CD4-positive, alpha-beta T cell treated with Interleukin-4 for 1 hour (primary cell): ENCODE results near the gene SLC5A12.

Source experiments
- DNase-seq, 2 donors: peaks; one replicate each; pipeline ENCODE4 v3.0.0-alpha.2; 2020 to 2022

The SLC5A12 gene

DNA sequence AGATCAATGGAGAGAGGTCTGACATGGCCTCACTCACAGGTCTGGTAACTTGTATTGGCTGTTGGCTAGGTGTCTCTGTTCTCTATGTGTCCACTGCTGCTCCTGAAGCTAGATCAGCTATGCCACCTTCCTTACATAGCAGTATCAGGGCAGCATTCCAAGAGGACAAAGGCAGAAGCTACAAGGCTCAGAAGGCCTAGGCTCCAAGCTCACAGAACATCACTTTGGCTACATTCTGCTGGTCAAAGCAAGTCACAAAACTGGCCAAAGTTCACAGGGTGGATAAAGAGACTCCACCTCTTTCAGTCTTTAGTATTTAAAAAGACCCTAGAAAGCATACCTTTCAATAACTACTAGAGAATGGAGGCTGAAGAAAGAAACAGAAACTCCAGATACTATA lies 4.1 kb downstream of the SLC5A12 start:
- DNase-seq: no peak

DNA sequence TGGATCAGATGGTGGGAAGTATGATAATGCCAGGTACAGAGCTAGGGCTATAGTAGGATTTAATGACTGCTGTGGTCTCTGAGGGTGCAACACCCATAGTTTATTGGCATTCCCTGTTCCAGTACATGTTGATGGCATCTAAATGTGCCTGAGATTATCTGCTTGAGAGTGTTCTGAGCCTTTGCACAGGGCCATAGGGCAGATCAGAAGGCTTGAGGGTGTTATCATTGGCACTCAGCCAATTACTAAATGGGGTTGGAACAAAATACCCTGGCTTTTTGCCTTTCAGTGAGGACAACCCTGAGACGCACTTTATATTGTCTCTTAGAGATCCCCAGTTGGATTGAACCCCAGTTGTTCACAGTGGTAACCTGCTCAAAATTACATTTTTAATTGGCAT lies 6.7 kb downstream of the SLC5A12 start:
- DNase-seq: no peak

DNA sequence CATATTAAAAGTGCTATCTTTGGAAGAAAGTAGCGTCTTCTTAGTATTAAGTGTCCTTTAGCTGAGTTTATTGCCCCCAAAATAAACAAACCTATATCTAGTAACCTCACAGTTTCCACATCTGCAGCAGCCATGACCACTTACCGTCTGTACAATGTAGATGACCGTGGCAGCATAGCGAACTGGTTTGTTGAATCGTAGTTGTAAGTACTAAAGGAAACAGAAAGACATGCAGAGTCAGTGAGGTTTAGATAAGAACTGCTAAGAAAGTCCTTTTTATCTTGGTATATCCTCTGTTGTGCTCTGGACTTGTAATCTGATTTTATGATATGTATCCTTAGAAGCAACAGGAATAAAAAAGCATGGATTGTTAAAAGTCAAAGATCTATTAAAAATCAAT lies 9.4 kb downstream of the SLC5A12 start:
- no peak for DNase-seq

DNA sequence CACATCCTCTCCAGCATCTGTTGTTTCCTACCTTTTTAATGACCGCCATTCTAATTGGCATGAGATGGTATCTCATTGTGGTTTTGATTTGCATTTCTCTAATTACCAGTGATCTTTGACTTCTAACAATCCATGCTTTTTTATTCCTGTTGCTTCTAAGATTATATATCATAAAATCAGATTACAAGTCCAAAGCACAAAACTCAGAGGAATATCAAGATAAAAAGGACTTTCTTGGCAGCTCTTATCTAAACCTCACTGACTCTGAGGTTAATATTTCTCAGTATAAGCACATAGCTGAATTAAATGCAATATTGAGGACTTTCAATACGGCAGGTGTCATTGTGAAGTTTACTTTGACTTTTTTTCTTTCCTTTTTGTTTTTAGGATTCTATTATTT lies 11.4 kb downstream of the SLC5A12 start:
- DNase-seq: no peak

GRCh38 chr11:26708736-26709456 lies 13.0 kb downstream of the SLC5A12 start:
- DNase-seq: no peak

DNA sequence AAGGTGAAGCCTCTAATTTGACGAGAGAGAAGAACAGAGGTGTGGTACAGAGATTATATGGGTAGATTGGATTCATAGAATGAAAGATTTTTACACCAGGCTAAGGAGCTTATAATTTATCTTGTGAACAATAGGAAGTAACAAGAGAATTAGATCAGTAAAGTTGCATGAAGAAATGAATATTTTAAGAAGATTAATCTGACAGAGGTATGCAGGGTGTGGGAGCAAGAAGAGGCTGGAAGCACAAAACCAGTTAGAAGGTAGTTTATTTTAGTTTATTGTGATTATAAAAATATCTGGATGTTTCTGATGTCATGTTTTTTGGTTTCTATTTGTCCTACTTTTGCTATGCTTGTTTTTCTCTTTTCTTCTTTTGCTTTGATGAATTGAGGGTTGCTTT lies 15.7 kb downstream of the SLC5A12 start:
- DNase-seq: no peak

DNA sequence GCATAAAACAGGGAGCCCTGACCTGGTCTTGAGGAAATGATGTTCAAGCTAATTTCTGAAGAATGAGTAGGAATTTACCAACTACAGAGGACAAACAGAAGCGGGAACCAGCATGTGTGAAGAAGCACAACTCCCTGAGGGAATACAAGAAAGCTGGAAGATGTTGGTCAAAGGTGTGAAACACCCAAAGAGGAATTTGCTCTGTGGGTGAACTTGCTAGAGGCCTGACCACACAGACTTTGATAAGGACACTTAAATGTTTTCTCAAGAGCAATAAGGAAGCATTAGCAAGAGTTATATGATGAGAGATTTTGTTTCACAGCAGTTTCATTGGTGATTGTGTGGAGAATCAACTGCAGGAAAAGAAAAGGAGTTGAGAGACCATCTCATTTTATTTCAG lies 17.6 kb downstream of the SLC5A12 start:
- DNase-seq: no peak

GRCh38 chr11:26703411-26704191 lies 18.3 kb downstream of the SLC5A12 start:
- no peak for DNase-seq

GRCh38 chr11:26702406-26702805 lies 19.5 kb downstream of the SLC5A12 start:
- DNase-seq: no peak

- DNase-seq: no peak
Measured at GRCh38 chr11:26700574-26701235, 21.2 kb downstream of the SLC5A12 start.

- DNase-seq: no peak
Measured at GRCh38 chr11:26698224-26698623, 23.6 kb downstream of the SLC5A12 start.

DNA sequence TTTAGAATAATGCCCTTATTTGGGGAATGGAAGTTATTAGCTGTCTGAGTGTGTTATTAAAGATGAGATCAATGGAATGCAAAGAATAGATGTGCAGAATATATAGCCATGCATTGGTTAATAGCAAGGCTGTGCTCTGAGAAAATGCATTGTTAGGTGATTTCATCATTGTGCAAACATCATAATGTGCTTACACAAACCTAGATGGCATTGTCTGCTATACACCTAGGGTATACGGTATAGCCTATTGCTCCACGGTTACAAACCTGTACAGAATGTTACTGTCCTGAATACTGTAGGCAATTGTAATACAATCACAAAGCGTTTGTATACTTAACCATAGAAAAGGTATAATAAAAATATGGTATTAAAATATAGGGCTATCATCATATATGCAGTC lies 25.5 kb downstream of the SLC5A12 start:
- DNase-seq: no peak

DNA sequence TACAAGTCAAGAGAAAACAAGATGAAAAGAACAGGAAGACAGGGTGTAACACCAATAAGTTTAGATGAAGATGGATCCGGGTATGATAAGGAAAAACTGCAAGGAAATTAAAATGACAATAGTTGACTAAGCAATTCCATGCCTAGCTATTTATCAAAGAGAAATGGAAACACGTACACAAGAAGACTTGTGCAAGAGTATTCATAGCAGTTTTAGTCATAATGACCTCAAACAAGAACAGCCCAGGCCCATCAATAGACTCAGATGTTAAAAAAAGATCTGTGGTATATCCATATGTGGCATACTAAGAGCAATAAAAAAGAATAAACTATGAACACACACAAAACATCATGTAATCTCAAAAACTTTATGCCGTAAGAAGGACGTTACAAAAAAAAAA lies 33.2 kb downstream of the SLC5A12 start:
- DNase-seq: no peak

DNA sequence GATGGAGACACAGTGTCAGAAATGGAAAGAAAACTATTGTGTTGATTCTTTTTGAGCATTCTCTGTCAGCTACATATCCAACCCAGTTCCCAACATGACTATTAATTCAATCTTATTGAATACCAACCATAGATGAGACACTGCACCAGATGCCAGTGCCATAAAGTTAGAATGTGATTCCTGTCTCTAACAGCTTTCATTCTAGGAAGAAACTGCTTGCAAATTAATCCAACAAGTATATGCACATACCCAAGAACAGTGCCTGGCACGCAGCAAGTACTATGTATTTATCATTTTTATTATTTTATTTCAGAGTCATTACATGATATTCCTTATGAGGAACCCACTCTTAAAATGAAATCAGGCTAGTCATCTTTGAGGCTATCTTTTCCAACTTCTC lies 34.5 kb downstream of the SLC5A12 start:
- no peak for DNase-seq

GRCh38 chr11:26677566-26677965 lies 44.3 kb downstream of the SLC5A12 start:
- DNase-seq: no peak

DNA sequence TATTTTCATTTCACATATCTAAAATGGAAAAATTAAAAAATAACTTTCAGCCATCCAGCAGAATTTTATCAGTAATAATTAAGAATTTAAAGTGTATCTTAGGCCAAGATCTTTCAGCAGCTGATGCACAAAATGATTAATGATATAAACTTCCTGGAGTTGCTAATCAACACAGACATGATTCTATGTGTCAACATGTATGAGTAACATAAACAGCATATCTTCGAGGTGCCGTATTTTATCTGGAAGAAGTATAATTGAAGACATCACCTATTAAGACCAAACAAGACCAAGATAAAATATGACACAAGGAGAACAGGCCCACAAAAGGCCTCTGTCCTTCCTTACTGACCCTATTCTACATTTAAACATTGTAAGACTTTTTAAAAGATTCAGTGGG lies 45.2 kb downstream of the SLC5A12 start:
- DNase-seq: no peak

GRCh38 chr11:26675233-26675928 lies 46.5 kb downstream of the SLC5A12 start:
- no peak for DNase-seq

DNA sequence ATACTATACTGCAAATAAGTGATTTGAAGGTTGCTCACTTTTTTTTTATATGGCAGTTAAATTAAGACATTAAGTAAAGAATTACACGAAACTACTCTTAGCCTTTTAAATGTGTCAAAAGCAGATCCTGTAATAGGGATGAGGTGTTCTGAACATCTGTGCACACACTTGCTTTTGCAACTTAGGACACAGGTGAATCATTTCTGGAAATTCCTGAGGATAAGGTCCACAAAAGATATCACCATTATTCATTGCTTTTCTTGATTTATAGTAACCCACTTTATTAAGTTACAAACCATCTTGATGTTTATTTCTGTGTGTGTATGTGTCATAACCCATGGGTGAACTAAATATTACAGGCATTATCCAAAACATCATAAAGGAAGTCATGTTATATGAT lies 55.9 kb downstream of the SLC5A12 start:
- DNase-seq: no peak

GRCh38 chr11:26665036-26665435 lies 56.8 kb downstream of the SLC5A12 start:
- no peak for DNase-seq

- no peak for DNase-seq
Measured at GRCh38 chr11:26662916-26663315, 58.9 kb downstream of the SLC5A12 start.

DNA sequence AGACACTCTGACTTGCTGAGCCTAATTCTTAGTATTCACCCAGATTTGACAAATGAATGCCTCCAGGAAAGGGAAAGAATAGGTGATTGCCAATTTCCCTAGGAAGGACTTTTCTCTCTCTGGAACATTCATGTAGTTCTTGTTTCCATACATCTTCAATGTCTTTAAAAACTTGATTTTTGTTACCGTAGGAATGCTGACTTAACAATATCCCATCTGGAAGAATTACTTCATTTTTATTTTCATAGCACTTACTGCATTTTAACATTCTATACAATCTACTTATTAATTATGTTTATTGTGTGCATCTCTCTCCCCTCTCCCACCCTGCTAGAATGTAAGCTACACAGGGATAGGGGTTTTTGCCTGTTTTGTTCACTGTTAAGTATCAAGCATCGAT lies 66.6 kb downstream of the SLC5A12 start:
- no peak for DNase-seq

GRCh38 chr11:26651916-26652315 lies 69.9 kb downstream of the SLC5A12 start:
- no peak for DNase-seq

DNA sequence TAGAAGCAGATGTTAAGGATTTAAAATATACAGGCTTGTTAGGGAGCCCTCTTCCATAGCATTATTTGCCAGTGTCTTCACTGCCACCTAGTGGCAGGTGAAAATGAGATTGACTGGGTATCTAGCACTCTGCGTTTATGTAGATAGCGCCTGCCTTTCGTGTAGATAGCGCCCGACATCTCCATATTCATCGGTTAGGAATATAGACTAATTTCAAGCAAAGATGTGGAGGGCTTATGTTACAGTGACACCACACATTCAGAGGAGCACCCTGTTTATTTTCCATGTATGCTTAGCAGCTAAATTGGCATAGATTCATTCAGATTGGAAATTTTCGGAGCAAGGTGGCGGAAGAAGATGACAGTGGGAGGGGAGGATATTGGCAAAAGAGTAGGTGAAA lies 72.0 kb downstream of the SLC5A12 start:
- no peak for DNase-seq
